GM18520 (cell line): ENCODE results near the gene MGAT2.
"Not testable (repeated sequence)": the region's sequence is repeated elsewhere in the genome, so short reads cannot be mapped to it uniquely, and the experiment has no call there.

ENCODE experiments used
- ATAC-seq: cut with Tn5 transposase; IDR thresholded peaks from one replicate; pipeline ENCODE4 v1.9.1; 2021; ENCODE audit not compliant: unreplicated experiment

The MGAT2 gene

GRCh38 chr14:49653508-49653907 lies 32.9 kb downstream of the MGAT2 start:
- ATAC-seq, result no peak

DNA sequence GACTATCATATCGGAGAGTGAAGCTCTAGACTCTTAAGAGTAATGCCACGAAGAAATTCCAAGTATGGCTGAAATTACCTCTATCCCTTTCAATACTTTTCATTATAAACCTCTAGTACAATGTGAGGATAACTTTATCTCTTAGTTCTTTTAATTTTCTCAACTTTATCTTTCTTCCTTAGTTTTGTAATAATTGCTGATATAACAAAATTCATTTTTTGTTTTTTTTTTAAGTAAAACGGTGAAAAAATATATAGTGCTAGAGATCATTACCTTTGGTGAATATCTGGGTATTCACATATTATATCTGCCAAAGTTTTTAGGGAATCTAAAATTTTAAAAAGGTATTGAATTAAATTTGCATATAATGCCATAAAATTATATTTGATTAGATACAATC lies 33.9 kb downstream of the MGAT2 start:
- no peak for ATAC-seq

DNA sequence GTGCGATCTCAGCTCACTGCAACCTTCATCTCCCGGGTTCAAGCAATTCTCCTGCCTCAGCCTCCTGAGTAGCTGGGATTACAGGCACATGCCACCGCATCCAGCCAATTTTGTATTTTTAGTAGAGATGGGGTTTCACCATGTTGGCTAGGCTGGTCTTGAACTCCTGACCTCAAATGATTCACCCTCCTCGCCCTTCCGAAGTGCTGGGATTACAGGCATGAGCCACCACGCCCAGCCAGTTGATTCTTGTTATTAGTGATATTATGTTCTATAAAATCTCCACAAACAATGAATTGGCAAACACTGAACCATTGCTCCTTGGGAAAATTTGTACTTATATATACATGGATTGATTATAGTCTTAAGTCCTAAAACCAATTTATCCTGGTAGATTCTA lies 36.9 kb downstream of the MGAT2 start:
- ATAC-seq, result not testable (repeated sequence)

- ATAC-seq, result no peak
Observed at GRCh38 chr14:49659526-49660455, 39.2 kb downstream of the MGAT2 start.

GRCh38 chr14:49670475-49670874 lies 49.9 kb downstream of the MGAT2 start:
- no peak for ATAC-seq
